H1 (cell line): ENCODE results near the gene UBP1.

Experiments used
- CTBP2 ChIP-seq: IDR thresholded peaks from 2 replicates; pipeline ENCODE4 v1.7.0; 2011; ENCODE audit warnings: borderline replicate concordance, mild to moderate bottlenecking, moderate library complexity, mixed read lengths, low read length; ENCODE audit not compliant: insufficient read depth, insufficient read length
- CTCF ChIP-seq, 3 experiments: IDR thresholded peaks; 1 replicate in 2 of 3; 2 replicates in 1 of 3; pipeline versions ENCODE4 v1.5.1 to v1.6.1; 2011; ENCODE audit warnings: low read length in 3 of 3, mild to moderate bottlenecking in 3 of 3, inconsistent platforms in 2 of 3, low read depth in 1 of 3, moderate library complexity in 1 of 3; ENCODE audit not compliant: insufficient read depth in 1 of 3; ENCODE audit errors: control extremely low read depth in 1 of 3
- HDAC6 ChIP-seq: IDR thresholded peaks from one replicate; pipeline ENCODE4 v1.7.1; 2012; ENCODE audit warnings: low read depth, mild to moderate bottlenecking, inconsistent platforms, low read length, moderate library complexity
- TAF1 ChIP-seq: IDR thresholded peaks from 2 replicates; pipeline ENCODE4 v1.6.1; 2011; ENCODE audit warnings: mild to moderate bottlenecking, low read depth, low read length

- TF ChIP-seq CTCF (IDR thresholded peaks at IDR 0.05; ENCODE audit: control extremely low read depth in 1 of 3, insufficient read depth in 1 of 3, low read depth in 1 of 3, low read length in 3 of 3) (no peak), CTBP2 (no peak), HDAC6 (no peak), TAF1 (no peak)
Observed at GRCh38 chr3:33430061-33430460, 10.1 kb downstream of the UBP1 start.
